IMR-90 (cell line): Measurements from ENCODE around the gene HOGA1. TPM values are rescaled to one million over a fixed set of nuclear protein-coding genes. Genes with fewer than 3 reads are reported as not detected.

Source experiments
- ATAC-seq: fragments of 200-7000 bp; cut with Tn5 transposase; 2 replicates; pipeline ENCODE4 v1.9.1; 2020; ENCODE audit warnings: low read depth, mild to moderate bottlenecking, moderate library complexity
- BruUV-seq: library from RNA; stranded (reverse); fragments of 400-500 nt; replicated peaks from 2 replicates; lab custom pipeline; 2021; lab: Mats Ljungman, UMichigan
- CTCF ChIA-PET: fragments of 300-600 bp; formaldehyde crosslinking; extraction: SDS; loops from one replicate; lab custom pipeline; 2021; ENCODE audit warnings: antibody characterized with exemption; lab: Yijun Ruan, JAX
- POLR2A ChIA-PET: fragments of 300-600 bp; sonication (Branson Sonifier 250); formaldehyde crosslinking; loops from one replicate; lab custom pipeline; 2022; ENCODE audit warnings: antibody characterized with exemption; ENCODE audit not compliant: unreplicated experiment; lab: Charles Lee
- DNase-seq: peaks from one replicate; pipeline ENCODE4 v3.0.0; 2013
- H2AFZ ChIP-seq: replicated peaks from 2 replicates; pipeline ENCODE3; 2013; ENCODE audit warnings: low read length, mild to moderate bottlenecking; ENCODE audit not compliant: poor library complexity
- H2AK5ac ChIP-seq: 2 replicates; pipeline ENCODE4 v1.6.1; 2013; ENCODE audit warnings: low read depth, low read length, inconsistent platforms
- H2AK9ac ChIP-seq: replicated peaks from 2 replicates; pipeline ENCODE3; 2013; ENCODE audit warnings: mild to moderate bottlenecking, low read depth, low read length, moderate library complexity; ENCODE audit not compliant: poor library complexity
- H2BK120ac ChIP-seq: 2 replicates; pipeline ENCODE4 v1.6.1; 2013; ENCODE audit warnings: low read depth, low read length, inconsistent platforms
- H2BK15ac ChIP-seq: 3 replicates; pipeline ENCODE4 v1.6.1; 2013; ENCODE audit warnings: low read depth, low read length, inconsistent platforms
- H2BK20ac ChIP-seq: 2 replicates; pipeline ENCODE4 v1.6.1; 2013; ENCODE audit warnings: low read depth, mild to moderate bottlenecking, inconsistent platforms, low read length, moderate library complexity
- H2BK5ac ChIP-seq: 2 replicates; pipeline ENCODE4 v1.6.1; 2013; ENCODE audit warnings: mild to moderate bottlenecking, low read depth, low read length, inconsistent platforms; ENCODE audit not compliant: poor library complexity, severe bottlenecking
- H3K14ac ChIP-seq: replicated peaks from 2 replicates; pipeline ENCODE4 v1.6.1; 2013; ENCODE audit warnings: low read depth, low read length, inconsistent platforms
- H3K18ac ChIP-seq: 2 replicates; pipeline ENCODE4 v1.6.1; 2013; ENCODE audit warnings: low read depth, low read length, control low read depth
- H3K23ac ChIP-seq: 2 replicates; pipeline ENCODE4 v1.6.1; 2013; ENCODE audit warnings: low read depth, low read length, inconsistent platforms
- H3K27ac ChIP-seq: 2 replicates; pipeline ENCODE4 v1.5.1; 2013; ENCODE audit warnings: mild to moderate bottlenecking, control low read depth, low read length; ENCODE audit not compliant: insufficient read depth
- H3K27me3 ChIP-seq: 2 replicates; pipeline ENCODE4 v1.6.1; 2013; ENCODE audit warnings: low read length; ENCODE audit not compliant: control insufficient read depth, insufficient read depth
- H3K36me3 ChIP-seq: 2 replicates; pipeline ENCODE4 v1.6.1; 2013; ENCODE audit warnings: low read length, mixed read lengths; ENCODE audit not compliant: control insufficient read depth, insufficient read depth
- H3K4ac ChIP-seq: 2 replicates; pipeline ENCODE4 v1.6.1; 2013; ENCODE audit warnings: low read depth, low read length, inconsistent platforms
- H3K4me1 ChIP-seq: 2 replicates; pipeline ENCODE4 v1.6.1; 2013; ENCODE audit warnings: low read length, mixed read lengths; ENCODE audit not compliant: control insufficient read depth, insufficient read depth
- H3K4me2 ChIP-seq: 2 replicates; pipeline ENCODE4 v1.6.1; 2013; ENCODE audit warnings: low read depth, mild to moderate bottlenecking, control low read depth, low read length, moderate library complexity
- H3K4me3 ChIP-seq: 2 replicates; pipeline ENCODE4 v1.5.1; 2013; ENCODE audit warnings: low read depth, mild to moderate bottlenecking, control low read depth, low read length, moderate library complexity; ENCODE audit not compliant: insufficient read depth
- H3K56ac ChIP-seq: 2 replicates; pipeline ENCODE4 v1.6.1; 2013; ENCODE audit warnings: low read length, inconsistent platforms; ENCODE audit not compliant: insufficient read depth; ENCODE audit errors: extremely low read depth
- H3K79me1 ChIP-seq, 2 experiments: 2 replicates each; pipeline ENCODE4 v1.6.1; 2013; ENCODE audit warnings: low read length in 2 of 2, inconsistent platforms in 1 of 2, low read depth in 1 of 2
- H3K9ac ChIP-seq: 2 replicates; pipeline ENCODE4 v1.6.1; 2013; ENCODE audit warnings: low read depth, low read length, control low read depth
- H3K9me1 ChIP-seq: 2 replicates; pipeline ENCODE4 v1.6.1; 2013; ENCODE audit warnings: low read length, inconsistent platforms; ENCODE audit not compliant: insufficient read depth
- H3K9me3 ChIP-seq: 2 replicates; pipeline ENCODE4 v1.6.1; 2013; ENCODE audit warnings: low read length; ENCODE audit not compliant: control insufficient read depth, insufficient read depth
- H4K20me1 ChIP-seq: 2 replicates; pipeline ENCODE4 v1.6.1; 2013; ENCODE audit warnings: low read length, inconsistent platforms; ENCODE audit not compliant: insufficient read depth
- H4K5ac ChIP-seq: 2 replicates; pipeline ENCODE4 v1.6.1; 2013; ENCODE audit warnings: mild to moderate bottlenecking, low read depth, low read length, control low read depth
- H4K8ac ChIP-seq, 2 experiments: 2 replicates each; pipeline ENCODE4 v1.6.1; 2013; ENCODE audit warnings: low read depth in 2 of 2, low read length in 2 of 2, control low read depth in 1 of 2, inconsistent platforms in 1 of 2
- H4K91ac ChIP-seq: 2 replicates; pipeline ENCODE4 v1.6.1; 2013; ENCODE audit warnings: low read depth, low read length, inconsistent platforms; ENCODE audit not compliant: insufficient read depth
- FOS ChIP-seq: fragments of 150-350 bp; IDR thresholded peaks from 2 replicates; pipeline ENCODE4 v1.6.1; 2016; ENCODE audit warnings: low read depth, low read length
- NFE2L2 ChIP-seq: fragments of 150-350 bp; IDR thresholded peaks from 2 replicates; pipeline ENCODE4 v1.6.1; 2016; ENCODE audit warnings: low read depth, mild to moderate bottlenecking, low read length
- WGBS, 2 experiments: methylation state at CpG; one replicate each; pipeline versions ENCODE4 v1.1.5 to v1.1.7; 2013; ENCODE audit warnings: missing lambda C conversion rate in 2 of 2; ENCODE audit not compliant: insufficient read length in 1 of 2; ENCODE audit errors: extremely low coverage in 2 of 2; 5-methylcytosine and 5-hydroxymethylcytosine counted together
- dilution Hi-C: fragments of 300-500 bp; cut with HindIII; formaldehyde crosslinking; loops from one replicate; pipeline ENCODE4 v1.14.3; 2018; ENCODE audit warnings: low sequenced_read_pairs; ENCODE audit not compliant: unreplicated experiment
- in situ Hi-C: fragments of 300-500 bp; cut with MboI; formaldehyde crosslinking; loops from 3 replicates; pipeline ENCODE4 v1.14.3; 2019; ENCODE audit warnings: low sequenced_read_pairs, inconsistent platforms, mixed read lengths
- intact Hi-C: fragments of 100-400 bp; cut with micrococcal nuclease; formaldehyde crosslinking; loops from 2 replicates; pipeline ENCODE4 v1.10.0; 2022
- polyA plus RNA-seq, 3 experiments: library from polyadenylated mRNA; depleted of rRNA; stranded (reverse); fragments of >200 nt; gene quantifications; 2 replicates each; pipeline ENCODE4 v1.2.3, GENCODE V29; 2012; ENCODE audit warnings: low replicate concordance in 1 of 3
- total RNA-seq: library from RNA; depleted of rRNA; stranded (reverse); fragments of >200 nt; gene quantifications from 2 replicates; pipeline ENCODE4 v1.2.3, GENCODE V29; 2012

HOGA1 gene
- total and polyA plus RNA-seq, 2 of the 4 experiments (the other 2 are of a cell fraction): 0.36 to 0.41 TPM

GRCh38 chr10:97575127-97575668 is 9.0 kb upstream of the HOGA1 start:
- intact Hi-C loops: no loop called here
- peak; percentile 13; the same call in 1 of the 2 replicates for ATAC-seq
- WGBS, 2 experiments: no CpG with 5 or more reads among the region's 6 CpGs
- Histone ChIP-seq H2AFZ (peak overlapping the region; percentile 8), H2AK9ac (peak overlapping the region; percentile 19), H2BK120ac (peak overlapping the region; percentile 47; the same call in 1 of the 2 replicates), H3K36me3 (peaks cover 5% of the 10 kb centered on the region; the same call in 1 of the 2 replicates), H3K56ac (no peak overlapping the region), H3K79me1 (no peaks in the 10 kb centered on the region), H4K20me1 (peaks cover 5% of the 10 kb centered on the region; the same call in 1 of the 2 replicates), H2BK15ac (no peak overlapping the region), H2BK20ac (peak overlapping the region; percentile 58; the same call in 1 of the 2 replicates), H3K18ac (peak overlapping the region; percentile 46), H3K27ac (peak overlapping the region; percentile 16; the same call in 1 of the 2 replicates), H2AK5ac (peak overlapping the region; percentile 79), H2BK5ac (peak overlapping the region; percentile 64), H4K5ac (no peak overlapping the region), H3K14ac (peak overlapping the region; percentile 13; the same call in 1 of the 2 replicates), H3K9me3 (no peaks in the 10 kb centered on the region), H3K4me2 (peak overlapping the region; percentile 5; the same call in 1 of the 2 replicates), H3K27me3 (no peaks in the 10 kb centered on the region; the same call in 1 of the 2 replicates), H3K23ac (peak overlapping the region; percentile 35; the same call in 1 of the 2 replicates), H3K9me1 (peaks cover 11% of the 10 kb centered on the region), H3K4me3 (no peak overlapping the region), H3K4ac (peak overlapping the region; percentile 48), H4K8ac (peak overlapping the region in 1 of 2 experiments; percentile 16; a peak in 1 of 4 replicates), H4K91ac (0 out of 2 replicates have a peak overlapping the region, but pooled peaks have one; percentile 24), H3K9ac (no peak overlapping the region), H3K4me1 (peaks cover 16% of the 10 kb centered on the region)
- CTCF ChIA-PET: interaction anchor here (0.7 to 0.8 kb wide), 2 partner anchors 66 to 101 kb away, joined by 3 read pairs; partner anchors contain the start of gene PI4K2A
- dilution Hi-C loops: no loop called here
- POLR2A ChIA-PET: interaction anchor here (0.6 kb wide), 1 partner anchor 41 kb away, joined by 4 read pairs; no protein-coding TSS in a partner anchor
- no TSS peak for BruUV-seq
- in situ Hi-C loops: loop anchor here (10.0 kb wide), 1 partner anchor 160 kb away; the partner anchor contains the start of gene ZFYVE27
- TF ChIP-seq NFE2L2 (no peak), FOS (no peak)
- DNase-seq: no peak
